ENCODE measurements around the gene PPP1R9A. TPM values are rescaled to one million over a fixed set of nuclear protein-coding genes. Genes with fewer than 3 reads are reported as not detected.

PPP1R9A gene
- total RNA-seq, 1 experiment from 2014 or later, result 5.5 TPM

Small RNAs within 50 kb of the gene (small RNA-seq; reads per million reads assigned to genes)
- gene AC002429.1, result not detected
- gene HINT1P2, result not detected
- gene RNU4-16P, result not detected

Measured in HT-29 (cell line).